ENCODE measurements around the gene PTPN14. TPM values are rescaled to one million over a fixed set of nuclear protein-coding genes. Genes with fewer than 3 reads are reported as not detected.

The PTPN14 gene
- total and polyA plus RNA-seq, 3 donors from 2014 or later: 14.8 to 59.2 (median 42.2) TPM

DNA sequence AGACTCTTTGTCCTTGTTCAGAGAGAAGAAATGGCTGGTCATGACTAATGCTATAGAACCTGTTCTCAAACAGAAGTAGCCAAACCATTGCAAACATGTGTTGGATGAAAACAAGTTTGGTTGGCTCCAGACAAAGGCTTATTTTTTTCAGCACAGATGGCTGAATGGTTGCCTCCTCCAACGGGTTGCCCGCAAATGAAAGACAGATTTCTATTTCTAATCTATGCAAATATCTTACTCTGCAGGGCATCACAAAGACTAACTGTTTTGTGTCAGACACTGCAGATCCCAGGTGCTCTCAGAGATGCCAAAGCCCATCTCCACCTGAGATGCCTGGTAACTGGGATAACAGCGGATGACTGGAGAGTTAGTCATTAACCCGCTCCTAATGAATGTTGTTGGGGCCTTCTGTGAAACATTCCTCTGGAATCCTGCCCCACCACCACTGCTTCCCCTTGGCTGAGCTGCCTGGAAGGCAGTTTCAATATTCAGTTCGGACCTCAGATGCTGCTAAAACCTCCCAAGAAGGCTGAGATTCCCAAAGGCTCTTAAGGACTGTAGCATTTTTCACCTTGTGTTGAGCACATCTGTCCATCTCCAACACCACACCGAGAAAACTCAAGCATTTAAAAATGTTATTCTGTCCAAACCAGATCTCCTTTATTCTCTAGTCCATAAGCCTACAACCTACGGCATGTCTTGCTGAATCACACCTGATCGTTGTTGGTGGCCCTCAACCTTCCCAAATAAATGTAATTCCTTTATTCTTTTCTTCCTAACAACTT lies 104.4 kb downstream of the PTPN14 start:
- no peak for TF ChIP-seq POLR2A (IDR thresholded peaks at IDR 0.05)
- TF ChIP-seq, protein P1, sequence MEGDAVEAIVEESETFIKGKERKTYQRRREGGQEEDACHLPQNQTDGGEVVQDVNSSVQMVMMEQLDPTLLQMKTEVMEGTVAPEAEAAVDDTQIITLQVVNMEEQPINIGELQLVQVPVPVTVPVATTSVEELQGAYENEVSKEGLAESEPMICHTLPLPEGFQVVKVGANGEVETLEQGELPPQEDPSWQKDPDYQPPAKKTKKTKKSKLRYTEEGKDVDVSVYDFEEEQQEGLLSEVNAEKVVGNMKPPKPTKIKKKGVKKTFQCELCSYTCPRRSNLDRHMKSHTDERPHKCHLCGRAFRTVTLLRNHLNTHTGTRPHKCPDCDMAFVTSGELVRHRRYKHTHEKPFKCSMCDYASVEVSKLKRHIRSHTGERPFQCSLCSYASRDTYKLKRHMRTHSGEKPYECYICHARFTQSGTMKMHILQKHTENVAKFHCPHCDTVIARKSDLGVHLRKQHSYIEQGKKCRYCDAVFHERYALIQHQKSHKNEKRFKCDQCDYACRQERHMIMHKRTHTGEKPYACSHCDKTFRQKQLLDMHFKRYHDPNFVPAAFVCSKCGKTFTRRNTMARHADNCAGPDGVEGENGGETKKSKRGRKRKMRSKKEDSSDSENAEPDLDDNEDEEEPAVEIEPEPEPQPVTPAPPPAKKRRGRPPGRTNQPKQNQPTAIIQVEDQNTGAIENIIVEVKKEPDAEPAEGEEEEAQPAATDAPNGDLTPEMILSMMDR (IDR thresholded peaks at IDR 0.05): no peak
- Histone ChIP-seq H3K4me3 (no peak overlapping the region), H3K27ac (no peak overlapping the region), H3K36me3 (ENCODE audit: low read depth, missing control alignments) (no peaks in the 10 kb centered on the region), H3K27me3 (no peaks in the 10 kb centered on the region), H3K4me1 (no peaks in the 10 kb centered on the region), H3K9me3 (no peaks in the 10 kb centered on the region)
- intact Hi-C loops (cut with DNase I; ENCODE audit: low total_unique reads): no loop called here
- no peak for DNase-seq
- WGBS, 2 donors: 80 to 86% methylated on average over 8 of the region's 8 CpGs

DNA sequence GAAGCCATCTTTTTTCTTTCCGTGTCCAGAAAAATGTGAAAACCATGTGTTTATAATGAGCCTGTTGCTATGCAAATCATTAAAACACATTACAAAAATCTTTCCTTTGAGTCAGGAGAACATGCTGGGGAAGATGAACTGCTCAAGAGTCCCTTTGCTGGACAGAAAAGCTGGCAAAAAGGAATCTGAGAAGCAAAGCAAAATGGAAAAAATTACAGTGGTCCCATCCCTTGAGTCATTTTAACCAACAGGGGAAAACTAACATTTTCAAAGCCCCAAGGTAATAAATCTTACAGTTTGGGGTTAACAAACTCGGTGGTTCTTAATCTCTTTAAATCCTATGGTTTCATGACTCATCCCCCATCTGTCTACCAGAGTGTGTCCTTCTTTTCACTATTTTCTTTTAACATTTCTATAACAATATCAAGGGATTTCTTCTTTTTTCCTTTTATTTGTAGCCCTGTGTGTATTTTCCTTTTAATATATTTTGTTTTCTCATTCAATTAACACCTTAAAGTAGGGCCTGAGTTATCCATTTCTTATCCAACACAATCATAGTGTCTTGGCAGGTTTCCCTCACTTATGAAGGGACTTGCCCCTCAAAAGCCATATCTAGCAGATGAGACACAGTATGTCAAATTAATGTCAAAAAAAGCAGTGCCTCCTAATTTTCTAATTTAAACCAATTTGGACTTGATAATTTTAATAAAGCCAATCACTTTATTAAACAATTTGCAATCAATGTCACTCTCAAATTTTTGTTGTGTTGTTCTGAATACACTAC lies 105.4 kb downstream of the PTPN14 start:
- no peak for DNase-seq
- H3K4me3 ChIP-seq: no peak overlapping the region
- H3K9me3 ChIP-seq: no peaks in the 10 kb centered on the region
- WGBS, 2 donors: 39 to 52% methylated on average over 2 of the region's 2 CpGs
- no peaks in the 10 kb centered on the region for H3K27me3 ChIP-seq
- TF ChIP-seq POLR2A (IDR thresholded peaks at IDR 0.05): no peak
- TF ChIP-seq, protein P1 (IDR thresholded peaks at IDR 0.05): no peak
- H3K36me3 ChIP-seq (ENCODE audit: low read depth, missing control alignments): no peaks in the 10 kb centered on the region
- intact Hi-C loops (cut with DNase I; ENCODE audit: low total_unique reads): no loop called here
- H3K27ac ChIP-seq: peak overlapping the region in 1 of 2 donors; percentile 38
- H3K4me1 ChIP-seq: no peaks in the 10 kb centered on the region

DNA sequence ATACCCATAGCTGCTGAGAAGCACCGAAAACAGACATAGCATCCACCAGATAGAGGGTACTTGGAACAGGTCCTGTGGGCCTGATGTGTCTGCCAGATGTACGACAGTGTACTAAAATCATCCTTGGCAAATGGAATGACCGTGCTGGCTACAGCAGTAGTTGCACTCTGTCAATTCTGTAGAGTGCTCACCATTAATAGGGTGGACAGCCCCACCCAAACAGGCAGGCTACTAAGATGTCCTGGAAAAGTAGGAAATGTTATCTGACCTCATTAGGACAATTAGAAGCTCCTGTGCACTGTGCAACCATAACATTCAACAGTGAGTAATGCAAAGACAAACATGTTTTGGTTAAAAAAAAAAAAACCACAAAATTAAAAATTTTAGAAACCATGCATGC lies 106.2 kb downstream of the PTPN14 start:
- 86 to 88% methylated on average over 3 of the region's 3 CpGs for WGBS, 2 donors
- H3K4me3 ChIP-seq: no peak overlapping the region
- H3K27ac ChIP-seq: no peak overlapping the region
- no peaks in the 10 kb centered on the region for H3K36me3 ChIP-seq (ENCODE audit: low read depth, missing control alignments)
- no peak for DNase-seq
- no peak for TF ChIP-seq POLR2A (IDR thresholded peaks at IDR 0.05)
- intact Hi-C loops (cut with DNase I; ENCODE audit: low total_unique reads): no loop called here
- H3K27me3 ChIP-seq: no peaks in the 10 kb centered on the region
- peaks cover 5% of the 10 kb centered on the region for H3K4me1 ChIP-seq
- H3K9me3 ChIP-seq: no peaks in the 10 kb centered on the region

DNA sequence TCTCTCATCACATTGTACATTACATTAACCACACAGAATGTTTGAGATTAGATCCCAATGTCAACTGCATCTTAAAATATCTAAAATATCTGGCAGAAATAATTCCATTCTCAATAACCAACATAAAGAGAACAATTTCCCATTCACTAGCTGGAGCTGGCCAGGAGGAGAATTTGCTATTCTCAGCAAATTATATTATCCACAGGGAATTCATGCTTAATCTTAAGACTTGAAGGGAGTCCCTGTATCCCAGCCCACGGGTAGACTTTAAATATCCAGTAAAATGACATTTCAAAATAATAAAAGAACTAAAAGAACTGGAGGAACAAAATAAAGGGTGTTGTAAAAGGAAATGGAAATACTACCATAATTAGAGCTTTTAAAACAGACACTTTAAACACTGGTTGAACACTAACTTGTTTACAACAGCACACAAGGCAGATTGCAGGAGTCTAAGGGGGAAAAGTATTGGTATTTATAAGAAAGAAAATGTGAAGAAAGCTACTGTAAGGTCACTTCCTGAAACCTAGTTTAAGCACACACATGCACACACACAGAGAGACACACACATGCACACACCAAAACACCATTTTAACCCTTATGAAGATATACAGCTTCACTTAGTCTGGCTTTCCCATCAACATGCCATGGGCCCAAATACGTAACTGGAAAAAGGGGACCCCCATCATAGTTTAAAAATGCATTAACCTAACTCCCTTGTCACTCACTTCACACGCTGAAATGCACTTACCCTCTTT lies 107.0 kb downstream of the PTPN14 start:
- 81 to 85% methylated on average over 3 of the region's 3 CpGs for WGBS, 2 donors
- H3K27me3 ChIP-seq: no peaks in the 10 kb centered on the region
- no peak for DNase-seq
- peaks cover 13% of the 10 kb centered on the region for H3K4me1 ChIP-seq
- H3K27ac ChIP-seq: no peak overlapping the region
- no peaks in the 10 kb centered on the region for H3K9me3 ChIP-seq
- intact Hi-C loops (cut with DNase I; ENCODE audit: low total_unique reads): no loop called here
- H3K36me3 ChIP-seq (ENCODE audit: low read depth, missing control alignments): no peaks in the 10 kb centered on the region
- TF ChIP-seq POLR2A (IDR thresholded peaks at IDR 0.05): no peak
- TF ChIP-seq, protein P1 (IDR thresholded peaks at IDR 0.05): no peak
- no peak overlapping the region for H3K4me3 ChIP-seq

DNA sequence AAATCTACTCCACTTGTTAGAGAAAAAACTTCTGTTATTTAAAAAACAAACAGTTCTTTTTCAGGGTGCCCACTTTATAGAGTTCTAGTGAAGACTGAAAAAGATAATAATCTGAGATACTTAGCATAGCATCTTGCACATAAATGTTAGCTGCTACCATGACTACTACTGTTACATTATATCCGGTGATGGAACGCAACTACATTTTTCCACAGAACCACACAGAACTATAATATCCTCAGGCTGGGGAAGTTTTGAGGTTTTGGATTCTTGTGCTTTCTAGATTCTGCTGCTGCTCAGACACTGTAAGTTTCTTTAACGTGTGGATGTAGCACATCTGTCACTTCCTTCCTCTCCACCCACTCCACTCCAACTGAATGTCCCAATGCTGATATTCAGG lies 110.3 kb downstream of the PTPN14 start:
- intact Hi-C loops (cut with DNase I; ENCODE audit: low total_unique reads): no loop called here
- no peak for DNase-seq
- no peaks in the 10 kb centered on the region for H3K9me3 ChIP-seq
- H3K4me1 ChIP-seq: peaks cover 28% of the 10 kb centered on the region
- H3K4me3 ChIP-seq: no peak overlapping the region
- no peaks in the 10 kb centered on the region for H3K27me3 ChIP-seq
- H3K27ac ChIP-seq: peak overlapping the region; percentile 64 to 66
- WGBS, 2 donors: 62 to 65% methylated on average over 3 of the region's 3 CpGs
- H3K36me3 ChIP-seq (ENCODE audit: low read depth, missing control alignments): no peaks in the 10 kb centered on the region
- no peak for TF ChIP-seq POLR2A (IDR thresholded peaks at IDR 0.05)
- TF ChIP-seq, protein P1 (IDR thresholded peaks at IDR 0.05): no peak
